HPDE6-E6E7 (cell line): Measurements from ENCODE around the gene BTN2A1.
"Not testable (repeated sequence)": the region's sequence is repeated elsewhere in the genome, so short reads cannot be mapped to it uniquely, and the experiment has no call there.

ENCODE experiments used
- DNase-seq: peaks from one replicate; pipeline ENCODE4 v3.0.0; 2011; ENCODE audit warnings: missing footprints; ENCODE audit errors: extremely low spot score

The BTN2A1 gene

GRCh38 chr6:26493258-26493657, 35.5 kb downstream of the BTN2A1 start:
- no peak for DNase-seq

- no peak for DNase-seq
These were observed 36.4 kb downstream of the BTN2A1 start for GRCh38 chr6:26494117-26494516.

DNA sequence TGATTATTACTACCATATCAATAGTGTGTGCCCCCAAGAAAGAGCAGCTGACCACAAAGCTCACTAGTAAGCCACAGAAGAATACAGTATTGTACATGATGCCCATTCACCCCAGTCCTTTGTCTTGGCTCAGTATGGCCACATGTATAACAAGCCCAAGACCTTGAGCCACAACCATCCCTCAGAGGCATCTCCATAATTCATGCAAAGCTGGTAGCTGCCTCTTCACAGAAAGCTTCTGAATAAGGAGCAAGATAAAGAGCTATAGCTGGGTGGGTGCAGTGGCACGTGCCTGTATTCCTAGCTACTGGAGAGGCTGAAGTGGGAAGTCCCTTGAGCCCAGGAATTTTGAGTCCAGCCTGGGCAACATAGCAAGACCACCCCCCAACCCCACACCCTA, 37.5 kb downstream of the BTN2A1 start:
- no peak for DNase-seq

DNA sequence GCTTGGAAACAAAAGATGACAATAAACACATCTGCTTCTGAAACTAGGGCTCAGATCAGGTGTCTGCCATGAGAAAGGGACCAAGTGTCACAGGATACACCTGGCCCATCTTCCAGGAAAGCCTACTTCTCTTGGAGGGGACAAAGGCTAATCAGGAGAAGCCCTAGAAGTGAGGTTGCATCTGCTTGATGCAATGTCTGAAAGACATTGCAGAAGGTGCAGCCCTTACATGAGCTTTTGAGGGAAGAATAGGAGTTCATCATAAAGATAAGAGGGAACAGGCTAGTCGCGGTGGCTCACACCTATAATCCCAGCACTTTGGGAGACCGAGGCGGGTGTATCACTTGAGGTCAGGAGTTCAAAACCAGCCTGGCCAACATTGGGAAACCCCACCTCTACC, 39.9 kb downstream of the BTN2A1 start:
- no peak for DNase-seq

GRCh38 chr6:26500102-26500501, 42.3 kb downstream of the BTN2A1 start, which contains the start of gene BTN1A1:
TSS of gene BTN1A1 (plus strand) at chr6:26500303. CDS start at chr6:26501287, 984 bp downstream.
- DNase-seq, result no peak

DNA sequence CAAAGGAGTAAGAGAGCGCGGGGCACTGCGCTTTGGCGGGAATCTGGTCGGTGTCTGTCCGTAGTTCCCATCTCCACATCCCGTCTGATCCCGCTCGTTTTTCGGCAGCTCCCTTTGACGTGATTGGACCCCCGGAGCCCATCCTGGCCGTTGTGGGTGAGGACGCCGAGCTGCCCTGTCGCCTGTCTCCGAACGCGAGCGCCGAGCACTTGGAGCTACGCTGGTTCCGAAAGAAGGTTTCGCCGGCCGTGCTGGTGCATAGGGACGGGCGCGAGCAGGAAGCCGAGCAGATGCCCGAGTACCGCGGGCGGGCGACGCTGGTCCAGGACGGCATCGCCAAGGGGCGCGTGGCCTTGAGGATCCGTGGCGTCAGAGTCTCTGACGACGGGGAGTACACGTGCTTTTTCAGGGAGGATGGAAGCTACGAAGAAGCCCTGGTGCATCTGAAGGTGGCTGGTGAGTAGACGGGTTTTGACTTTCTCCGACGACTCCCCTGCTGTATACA, 43.8 kb downstream of the BTN2A1 start:
- no peak for DNase-seq

DNA sequence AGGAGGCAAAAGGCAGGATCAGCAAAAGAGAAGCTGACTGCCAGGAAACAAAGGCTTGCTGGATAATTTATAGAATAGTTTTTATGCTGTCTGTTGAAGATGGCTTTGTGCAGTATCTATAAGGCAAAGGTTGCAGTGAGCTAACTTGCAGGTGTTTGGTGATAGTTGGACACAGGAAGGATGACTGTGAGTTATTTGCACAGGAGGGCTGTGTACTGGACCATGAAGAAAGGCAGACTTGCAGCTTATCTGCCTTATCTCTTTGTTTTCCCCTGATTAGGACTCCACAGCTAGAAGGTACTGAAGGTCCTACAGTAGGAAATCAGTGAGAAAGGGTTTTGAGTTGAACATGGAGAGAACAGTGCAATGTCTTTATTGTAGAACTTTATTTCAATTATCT, 44.4 kb downstream of the BTN2A1 start:
- no peak for DNase-seq

DNA sequence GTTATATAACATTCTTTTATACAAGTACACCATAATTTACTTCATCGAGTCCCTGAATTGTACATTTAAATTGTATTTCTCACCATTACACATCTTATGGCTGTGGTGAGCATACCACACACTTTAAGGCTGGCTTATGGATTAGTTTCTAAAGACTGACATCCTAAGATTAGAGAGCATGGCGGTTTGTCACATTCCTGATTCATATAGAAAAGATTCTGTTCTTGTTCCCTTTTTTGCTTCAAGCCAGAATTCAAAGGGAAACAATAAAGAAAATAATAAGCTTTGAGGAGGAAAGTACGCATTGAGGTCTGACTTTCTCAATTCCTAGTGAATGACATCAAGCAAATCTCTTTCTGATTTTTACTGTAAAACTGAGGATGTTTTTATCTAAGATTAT, 44.9 kb downstream of the BTN2A1 start:
- no peak for DNase-seq

DNA sequence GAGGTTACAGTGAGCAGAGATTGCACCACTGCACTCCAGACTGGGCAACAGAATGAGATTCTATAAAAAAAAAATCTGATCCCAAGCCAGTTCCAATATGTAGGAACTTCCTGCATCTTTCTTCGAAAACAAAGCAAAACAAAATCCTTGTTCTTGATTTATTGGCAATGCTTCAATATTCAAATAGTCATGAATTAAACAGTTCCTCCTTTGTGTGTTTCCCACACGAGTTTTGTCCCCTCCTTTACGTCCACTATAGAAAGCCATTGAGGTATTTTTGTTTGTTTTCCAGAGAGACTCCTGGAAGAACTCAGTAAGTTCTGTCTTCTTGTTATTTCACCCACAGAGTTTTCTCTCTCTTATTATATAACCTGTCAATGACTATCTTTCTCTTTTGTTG, 49.9 kb downstream of the BTN2A1 start:
- no peak for DNase-seq

DNA sequence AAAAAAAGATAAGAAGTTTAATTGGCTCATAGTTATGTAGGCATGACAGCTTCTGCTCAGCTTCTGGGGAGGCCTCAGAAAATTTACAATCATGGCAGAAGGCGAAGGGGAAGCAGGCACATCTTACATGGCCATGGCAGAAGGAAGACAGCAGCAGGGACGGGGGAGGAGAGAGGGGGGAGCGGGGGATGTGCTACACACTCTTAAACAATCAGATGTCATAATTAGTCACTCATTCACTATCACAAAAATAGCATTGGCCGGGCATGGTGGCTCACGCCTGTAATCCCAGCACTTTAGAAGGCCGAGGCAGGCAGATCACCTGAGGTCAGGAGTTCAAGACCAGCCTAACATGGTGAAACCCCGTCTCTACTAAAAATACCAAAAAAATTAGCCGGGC, 53.3 kb downstream of the BTN2A1 start:
- not testable (repeated sequence) for DNase-seq

DNA sequence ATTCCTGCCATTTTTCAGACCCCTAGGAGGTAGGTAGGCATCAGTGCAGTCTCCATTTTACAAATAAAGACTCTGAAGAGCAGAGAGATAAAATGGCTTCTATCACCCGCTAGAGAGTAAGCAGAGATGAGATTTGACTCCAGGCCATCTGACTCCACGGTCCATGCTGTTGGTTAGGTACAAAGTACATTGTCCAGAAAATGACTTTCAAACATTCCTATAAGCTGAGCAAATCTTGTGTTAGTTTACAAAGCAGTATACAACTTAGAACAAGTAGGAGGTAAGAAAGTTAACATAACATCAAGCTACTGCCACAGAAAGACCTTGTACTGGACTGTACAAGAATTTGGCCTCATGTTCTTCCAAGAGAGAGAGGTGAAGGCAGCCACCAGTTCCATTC, 57.2 kb downstream of the BTN2A1 start:
- DNase-seq, result no peak

GRCh38 chr6:26516481-26517427, 59.0 kb downstream of the BTN2A1 start:
- no peak for DNase-seq
